Stimulated activated CD8-positive, alpha-beta memory T cell treated with anti-CD3 and anti-CD28 coated beads, Interleukin-7, amount 100 ng/mL, for 4 hours (primary cell): ENCODE data around the gene PNLDC1.

Experiments used
- DNase-seq, 2 donors: peaks; one replicate each; pipeline ENCODE4 v3.0.0-alpha.2; 2020; ENCODE audit warnings: low read depth in 2 of 2

The PNLDC1 gene, protein sequence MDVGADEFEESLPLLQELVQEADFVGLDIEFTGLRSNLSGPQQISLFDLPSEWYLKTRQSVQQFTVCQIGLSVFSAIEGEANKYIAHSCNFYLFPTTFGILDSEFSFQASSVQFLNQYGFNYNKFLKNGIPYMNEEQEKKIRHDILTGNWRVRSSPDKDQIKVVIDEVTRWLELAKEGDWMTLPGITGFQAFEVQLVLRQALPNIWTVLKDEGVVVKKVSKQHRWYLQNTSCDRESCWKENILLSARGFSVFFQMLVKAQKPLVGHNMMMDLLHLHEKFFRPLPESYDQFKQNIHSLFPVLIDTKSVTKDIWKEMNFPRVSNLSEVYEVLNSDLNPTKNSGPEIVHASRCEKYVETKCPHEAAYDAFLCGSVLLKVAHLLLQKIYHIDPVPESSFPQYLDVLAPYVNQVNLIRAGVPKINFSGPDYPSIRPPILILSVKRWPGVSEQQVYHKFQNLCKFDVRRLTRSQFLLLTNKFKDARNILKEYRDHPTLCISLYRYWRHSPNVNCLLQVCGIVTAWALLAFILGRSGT

DNA sequence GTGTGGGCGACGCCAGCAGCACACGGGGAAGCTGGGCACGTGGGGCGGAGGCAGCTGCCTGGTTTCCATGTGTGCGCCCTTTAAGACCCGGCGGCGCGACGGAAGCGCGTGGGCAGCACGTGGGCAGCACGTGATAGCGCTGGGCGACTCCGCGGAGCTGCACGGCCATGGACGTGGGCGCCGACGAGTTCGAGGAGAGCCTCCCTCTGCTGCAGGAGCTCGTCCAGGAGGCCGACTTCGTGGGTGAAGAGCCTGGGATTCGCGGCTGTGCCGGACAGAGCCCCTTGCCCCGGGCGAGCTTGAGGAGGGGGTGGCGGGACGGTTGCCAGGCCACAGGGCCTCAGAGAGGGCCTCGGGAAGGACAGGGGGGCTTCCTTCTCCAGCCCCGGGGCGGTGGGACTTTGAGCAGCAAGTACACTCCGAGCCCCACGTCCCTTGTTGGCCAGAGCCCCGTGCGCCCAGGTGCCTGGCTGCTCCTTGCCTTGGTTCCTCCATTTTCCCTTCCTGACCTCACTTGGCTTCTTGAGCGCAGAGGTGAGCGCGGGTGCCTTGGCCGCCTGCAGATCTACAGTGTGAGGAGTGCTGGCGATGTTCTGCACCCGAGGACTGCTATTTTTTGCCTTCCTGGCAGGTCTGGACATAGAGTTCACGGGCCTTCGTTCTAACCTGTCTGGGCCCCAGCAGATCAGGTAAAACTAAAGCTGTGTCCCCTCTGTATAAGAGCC is at the start of gene PNLDC1:
Gene PNLDC1 (plus strand): TSS at position 136 of the 725 bp plus-strand sequence. CDS start 32 bp downstream, at position 168.
- no peak for DNase-seq

DNA sequence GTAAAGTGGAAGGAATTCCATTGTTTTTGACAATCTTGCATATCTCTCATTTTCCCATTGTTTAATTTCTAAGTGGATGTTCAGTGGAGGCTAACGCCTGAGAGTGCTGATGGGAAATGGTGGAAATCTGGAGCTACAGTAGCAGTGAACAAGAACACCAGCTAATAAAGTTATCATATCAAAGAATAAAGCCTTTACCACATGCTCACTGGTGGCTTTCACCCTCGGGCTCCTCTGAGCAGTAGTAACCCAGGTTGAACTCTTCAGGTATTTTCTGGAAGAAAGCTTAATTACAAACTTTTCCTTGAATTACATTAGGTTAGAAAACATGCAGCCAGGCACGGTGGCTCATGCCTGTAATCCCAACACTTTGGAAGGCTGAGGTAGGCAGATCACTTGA is 48.6 kb upstream of the PNLDC1 start:
- DNase-seq = no peak

DNA sequence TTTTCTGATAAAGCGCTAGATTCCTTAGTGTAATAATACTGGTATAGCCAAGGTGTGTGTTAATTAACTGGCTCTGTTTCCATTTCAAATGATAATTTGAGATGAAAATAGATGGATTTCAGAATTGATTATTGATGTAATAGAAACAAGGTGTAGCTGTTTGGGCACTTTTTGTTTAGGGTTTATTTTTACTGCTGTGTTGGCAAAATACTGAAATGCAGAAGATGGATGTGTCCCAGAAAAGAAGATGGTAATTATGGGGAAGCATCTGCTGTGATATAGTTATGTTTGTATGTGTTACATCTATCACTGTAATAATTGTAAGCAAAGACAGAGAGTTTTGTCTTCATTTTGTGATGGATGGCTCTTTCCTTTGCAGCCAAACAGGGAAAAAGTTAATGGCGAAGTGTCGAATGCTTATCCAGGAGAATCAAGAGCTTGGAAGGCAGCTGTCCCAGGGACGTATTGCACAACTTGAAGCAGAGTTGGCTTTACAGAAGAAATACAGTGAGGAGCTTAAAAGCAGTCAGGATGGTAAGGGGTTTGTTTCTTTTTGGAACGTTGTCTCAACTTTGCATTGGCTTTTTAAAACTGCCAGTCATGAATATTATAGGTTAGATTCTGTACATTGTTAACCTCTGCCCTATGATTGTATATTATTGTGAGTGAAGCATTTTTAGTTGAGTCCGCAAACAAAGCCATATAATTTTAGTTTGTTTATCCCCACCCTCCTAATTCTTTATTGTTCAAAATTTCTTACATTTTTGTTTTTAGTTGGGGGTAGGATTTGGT is 46.8 kb upstream of the PNLDC1 start:
- DNase-seq = no peak

DNA sequence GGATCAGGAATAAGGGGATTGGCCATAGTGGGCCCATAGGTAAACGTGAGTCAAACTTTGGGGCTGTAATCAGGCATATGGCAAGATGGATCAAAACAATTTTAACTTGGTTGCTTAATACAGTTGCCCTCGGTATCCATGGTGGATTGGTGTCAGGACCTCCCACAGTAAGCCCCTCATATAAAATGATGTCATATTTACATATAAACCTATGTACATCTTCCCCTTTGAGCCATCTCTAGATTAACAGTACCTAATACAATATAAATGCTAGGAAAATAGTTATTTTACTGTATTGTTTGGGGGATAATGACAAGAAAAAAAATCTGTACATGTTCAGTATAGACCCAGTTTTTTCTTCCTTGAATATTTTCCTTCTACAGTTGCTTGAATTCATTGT is 45.7 kb upstream of the PNLDC1 start:
- no peak for DNase-seq

DNA sequence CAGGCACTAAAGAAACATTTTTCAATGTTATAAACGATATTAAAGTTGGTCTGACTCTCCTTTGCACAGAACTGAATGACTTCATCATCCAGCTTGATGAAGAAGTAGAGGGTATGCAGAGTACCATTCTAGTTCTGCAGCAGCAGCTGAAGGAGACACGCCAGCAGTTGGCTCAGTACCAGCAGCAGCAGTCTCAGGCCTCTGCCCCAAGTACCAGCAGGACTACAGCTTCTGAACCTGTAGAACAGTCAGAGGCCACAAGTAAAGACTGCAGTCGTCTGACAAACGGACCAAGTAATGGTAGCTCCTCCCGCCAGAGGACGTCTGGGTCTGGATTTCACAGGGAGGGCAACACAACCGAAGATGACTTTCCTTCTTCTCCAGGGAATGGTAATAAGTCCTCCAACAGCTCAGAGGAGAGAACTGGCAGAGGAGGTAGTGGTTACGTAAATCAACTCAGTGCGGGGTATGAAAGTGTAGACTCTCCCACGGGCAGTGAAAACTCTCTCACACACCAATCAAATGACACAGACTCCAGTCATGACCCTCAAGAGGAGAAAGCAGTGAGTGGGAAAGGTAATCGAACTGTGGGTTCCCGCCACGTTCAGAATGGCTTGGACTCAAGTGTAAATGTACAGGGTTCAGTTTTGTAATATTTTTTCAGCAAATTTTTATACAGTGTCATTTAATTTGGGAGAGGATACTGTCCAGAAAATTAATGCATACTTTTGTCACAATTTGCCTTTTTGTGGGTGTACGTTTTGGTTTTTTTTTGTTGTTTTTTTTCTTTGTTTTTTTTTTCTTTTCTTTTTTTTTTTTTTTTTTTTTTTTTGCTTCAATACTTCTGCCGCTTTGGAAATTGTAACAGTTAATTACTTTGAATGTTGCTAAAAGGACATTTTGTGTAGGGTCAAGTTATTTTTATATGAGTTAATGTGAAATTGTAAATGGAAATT is 44.8 kb upstream of the PNLDC1 start:
- DNase-seq = no peak

DNA sequence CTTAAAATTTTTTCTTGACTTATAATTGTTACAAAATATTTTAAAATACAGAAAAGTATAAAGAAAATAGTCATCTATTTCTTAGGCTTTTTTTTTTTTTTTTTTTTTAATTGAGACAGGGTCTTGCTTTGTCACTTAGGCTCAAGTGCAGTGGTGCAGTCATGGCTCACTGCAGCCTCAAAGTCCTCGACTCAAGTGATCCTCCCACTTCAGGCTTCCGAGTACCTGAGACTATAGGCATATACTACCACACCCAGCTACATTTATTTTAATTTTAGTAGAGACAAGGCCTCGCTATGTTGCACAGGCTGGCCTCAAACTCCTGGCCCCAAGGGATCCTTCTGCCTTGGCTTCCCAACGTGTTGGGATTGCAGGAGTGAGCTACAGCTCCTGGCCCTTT is 43.6 kb upstream of the PNLDC1 start:
- DNase-seq = no peak

DNA sequence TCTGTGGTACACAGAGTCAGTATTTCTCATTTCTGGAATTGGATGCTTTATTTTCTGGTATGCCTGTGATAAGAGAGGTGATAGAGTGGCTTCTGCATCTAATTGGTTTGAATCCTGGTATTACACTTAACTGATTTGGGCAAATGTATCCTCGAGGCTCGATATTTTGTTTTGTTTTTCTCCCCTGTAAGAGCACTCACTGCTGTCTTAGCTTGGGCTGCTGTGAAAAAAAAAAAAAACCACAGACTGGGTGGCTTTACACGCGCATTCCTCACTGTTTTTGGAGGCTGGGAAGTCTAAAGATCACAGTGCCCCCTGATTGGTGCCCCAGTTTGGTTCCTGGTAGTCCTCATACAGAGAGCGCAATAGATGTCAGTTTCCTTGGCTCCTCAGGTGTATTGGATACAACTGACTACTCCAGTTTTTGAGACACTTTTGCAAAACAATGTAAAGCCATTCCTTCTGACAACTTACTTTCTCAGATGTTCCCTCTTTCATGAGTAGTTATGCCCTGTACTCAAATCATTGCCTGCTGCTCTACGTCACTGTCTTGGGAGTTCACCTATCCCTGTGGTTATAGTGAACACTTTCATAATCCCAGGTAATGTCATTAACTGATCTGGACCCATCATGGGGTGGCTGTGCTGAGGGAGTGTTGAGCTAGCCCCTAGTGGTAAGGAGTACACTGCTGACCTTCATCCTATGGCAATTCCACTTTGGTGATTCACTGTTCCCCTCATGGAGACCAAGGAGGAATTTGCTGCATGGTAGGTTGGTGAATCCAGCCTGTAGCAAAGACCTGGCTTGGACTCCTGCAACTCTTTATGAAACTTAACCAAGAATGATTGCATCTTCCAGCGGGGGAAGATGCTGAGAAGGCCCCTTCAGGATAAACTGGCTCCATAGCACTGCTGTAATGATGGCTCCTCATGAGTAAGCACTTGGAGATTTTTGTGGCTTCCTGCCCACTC is 41.8 kb upstream of the PNLDC1 start:
- no peak for DNase-seq

DNA sequence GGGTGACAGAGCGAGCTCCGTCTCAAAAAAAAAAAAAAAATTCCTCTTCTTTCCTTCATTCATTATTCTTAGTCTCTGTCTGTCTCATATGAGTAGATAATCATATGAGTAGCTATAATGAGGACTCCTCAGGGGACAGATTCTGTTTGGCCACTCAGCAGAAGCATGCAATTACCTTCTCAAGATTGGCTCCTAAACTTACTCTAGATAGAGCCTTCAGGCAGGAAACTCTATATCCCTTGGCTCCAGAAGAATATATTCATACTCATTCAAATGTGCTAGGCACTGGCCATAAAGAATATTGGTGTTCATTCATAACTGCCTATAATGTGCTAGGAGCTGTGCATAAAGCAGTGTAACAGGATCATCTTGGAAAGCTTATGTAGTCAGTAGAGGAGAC is 40.4 kb upstream of the PNLDC1 start:
- DNase-seq = no peak

DNA sequence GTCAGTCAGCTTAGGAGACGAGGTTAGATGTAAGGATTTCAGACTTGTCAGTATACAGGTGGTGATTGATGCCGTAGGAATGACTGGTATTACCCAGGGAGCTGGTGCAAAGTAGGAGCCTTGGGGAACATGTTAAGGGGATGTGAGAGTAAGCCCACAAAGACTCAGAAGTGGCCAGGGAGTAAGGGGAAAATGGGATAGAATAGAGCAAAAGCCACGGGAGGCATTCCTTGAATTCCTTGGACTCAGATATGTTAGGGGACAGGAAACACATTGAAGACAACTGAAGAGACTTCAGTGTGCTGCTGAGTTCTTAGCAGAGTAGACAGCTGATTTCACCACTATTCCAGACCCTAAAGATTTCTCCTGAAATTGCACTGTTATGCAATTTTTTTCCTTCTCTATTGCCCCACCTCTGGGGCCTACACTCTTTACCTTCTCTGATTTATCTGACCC is 39.4 kb upstream of the PNLDC1 start:
- DNase-seq = no peak

DNA sequence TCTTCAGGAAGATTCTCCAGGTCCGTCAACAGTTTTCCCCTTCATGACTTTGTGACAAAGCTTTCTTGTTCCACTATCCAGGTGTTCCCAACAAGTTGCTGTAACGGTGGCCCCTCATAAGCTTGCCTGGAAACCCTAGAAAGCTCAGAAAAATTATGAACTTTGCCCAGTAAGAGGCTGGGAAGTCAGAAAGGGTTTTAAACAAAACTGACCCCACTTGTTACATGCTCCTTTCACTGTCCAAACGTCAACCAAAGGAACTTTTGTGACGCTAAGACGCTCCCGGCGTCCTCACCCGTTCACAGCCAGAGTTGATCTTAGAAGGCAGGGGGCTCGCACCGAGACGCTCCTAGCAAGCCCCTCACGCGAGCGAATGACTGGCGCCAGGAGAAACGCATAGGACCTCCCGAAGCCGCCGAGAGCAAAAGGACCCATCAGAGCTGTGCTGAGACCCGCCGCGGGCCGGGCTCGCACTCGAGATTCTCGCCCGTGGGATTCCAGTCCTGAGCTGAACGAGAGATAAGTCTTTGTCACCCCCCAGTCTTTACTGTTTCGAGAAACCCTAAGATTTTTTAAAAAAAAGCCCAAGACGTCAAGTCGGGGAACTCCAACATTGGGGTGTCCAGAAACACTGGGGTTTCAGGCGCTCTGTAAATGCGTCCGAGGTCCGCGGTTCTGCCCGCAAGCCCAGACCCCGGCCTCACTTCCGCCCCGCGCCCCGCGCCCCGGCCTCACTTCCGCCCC is 38.8 kb upstream of the PNLDC1 start:
- no peak for DNase-seq

DNA sequence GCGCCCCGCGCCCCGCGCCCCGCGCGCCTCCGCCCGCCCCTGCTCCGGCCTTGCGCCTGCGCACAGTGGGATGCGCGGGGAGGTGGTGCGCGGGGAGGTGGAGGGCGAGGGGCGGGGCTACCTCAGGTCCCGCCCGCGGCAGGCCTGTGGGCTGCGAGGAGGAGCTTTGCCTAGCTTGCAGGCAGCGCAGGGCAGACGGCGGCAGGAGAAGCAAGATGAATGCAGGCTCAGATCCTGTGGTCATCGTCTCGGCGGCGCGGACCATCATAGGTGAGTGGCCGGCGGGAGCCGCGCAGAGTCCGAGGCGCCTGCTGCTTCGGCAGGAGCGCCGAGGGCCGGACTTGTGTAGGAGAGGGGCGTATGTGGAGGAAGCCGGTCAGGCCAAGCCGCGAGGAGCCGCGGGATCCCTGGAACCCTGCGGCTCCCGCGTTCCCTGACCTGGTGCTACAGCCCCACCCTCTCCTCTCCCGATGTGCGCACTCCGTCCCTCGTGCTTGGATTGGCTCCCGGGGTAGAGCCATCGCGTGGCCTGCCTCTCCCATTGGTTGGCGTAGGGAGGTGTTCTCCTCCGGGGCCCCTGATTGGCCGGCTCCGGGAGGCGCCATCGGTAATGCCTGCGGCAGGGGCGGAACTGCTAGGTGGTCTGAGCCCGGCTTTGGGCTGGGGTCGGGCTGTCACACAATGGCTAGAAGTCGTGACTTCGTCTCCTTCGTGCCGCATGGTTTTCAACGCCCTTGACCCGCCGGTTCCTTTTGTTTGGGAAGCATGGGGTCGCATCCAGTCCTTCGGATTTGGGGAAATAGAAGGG is 38.0 kb upstream of the PNLDC1 start, which contains the start of gene ACAT2:
Gene ACAT2 (plus strand): TSS at position 173 of the 808 bp plus-strand sequence. CDS start 43 bp downstream, at position 216.
- DNase-seq = peak; percentile 87 to 88

DNA sequence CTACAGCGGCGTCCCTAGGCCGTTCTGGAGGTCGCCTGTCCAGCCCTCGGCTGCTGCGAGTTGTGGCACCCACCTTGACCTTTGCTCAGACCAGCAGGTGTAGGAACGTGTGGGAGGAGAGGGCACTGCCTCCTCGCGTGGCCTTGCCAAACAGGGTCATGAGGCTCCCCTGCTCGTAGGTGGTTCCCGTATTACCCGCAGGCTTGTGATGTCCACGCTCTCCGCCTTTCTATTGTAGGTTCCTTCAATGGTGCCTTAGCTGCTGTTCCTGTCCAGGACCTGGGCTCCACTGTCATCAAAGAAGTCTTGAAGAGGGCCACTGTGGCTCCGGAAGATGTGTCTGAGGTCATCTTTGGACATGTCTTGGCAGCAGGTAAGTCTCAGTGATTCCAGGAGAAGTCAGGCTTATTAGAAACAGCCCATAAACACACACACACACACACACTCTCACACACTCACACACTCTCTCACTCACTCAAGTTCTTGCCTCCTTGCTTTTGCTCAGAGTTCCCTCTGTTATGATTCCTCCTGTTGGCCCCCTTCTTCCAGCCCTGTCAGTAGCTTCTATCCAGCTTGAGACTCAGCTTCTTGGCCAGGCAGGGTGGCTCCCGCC is 37.3 kb upstream of the PNLDC1 start:
- peak in 1 of 2 donors; percentile 8 for DNase-seq

DNA sequence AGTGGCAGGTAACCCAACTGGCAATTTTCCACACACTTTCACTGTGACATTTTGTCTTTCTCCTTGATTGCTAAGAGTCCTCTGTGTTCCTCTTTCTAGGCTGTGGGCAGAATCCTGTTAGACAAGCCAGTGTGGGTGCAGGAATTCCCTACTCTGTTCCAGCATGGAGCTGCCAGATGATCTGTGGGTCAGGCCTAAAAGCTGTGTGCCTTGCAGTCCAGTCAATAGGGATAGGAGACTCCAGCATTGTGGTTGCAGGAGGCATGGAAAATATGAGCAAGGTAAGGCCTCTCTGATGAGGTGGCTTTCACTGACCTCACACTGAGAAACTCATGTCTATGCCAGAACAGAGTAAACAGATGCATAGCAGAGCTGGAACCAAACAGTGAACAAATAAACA is 33.2 kb upstream of the PNLDC1 start:
- DNase-seq = no peak

DNA sequence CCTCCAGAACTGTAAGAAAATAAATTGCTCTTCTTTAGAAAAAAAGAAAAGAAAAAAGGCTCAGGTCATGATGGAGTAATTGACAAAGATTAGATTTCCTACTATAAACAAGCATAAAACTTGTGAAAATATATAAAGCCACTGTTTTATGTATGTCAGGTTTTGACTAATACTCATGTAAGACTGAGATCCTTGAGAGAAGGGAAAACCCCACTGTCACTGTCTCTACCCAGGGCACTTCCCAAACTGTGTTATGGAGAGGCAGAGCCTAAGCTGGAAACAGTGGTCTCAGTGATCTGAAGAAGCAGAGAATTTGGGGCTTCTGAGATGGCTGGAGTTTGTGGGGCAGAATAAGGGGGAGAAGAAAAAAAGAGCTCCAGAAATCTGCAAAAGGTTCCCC is 30.6 kb upstream of the PNLDC1 start:
- no peak for DNase-seq

DNA sequence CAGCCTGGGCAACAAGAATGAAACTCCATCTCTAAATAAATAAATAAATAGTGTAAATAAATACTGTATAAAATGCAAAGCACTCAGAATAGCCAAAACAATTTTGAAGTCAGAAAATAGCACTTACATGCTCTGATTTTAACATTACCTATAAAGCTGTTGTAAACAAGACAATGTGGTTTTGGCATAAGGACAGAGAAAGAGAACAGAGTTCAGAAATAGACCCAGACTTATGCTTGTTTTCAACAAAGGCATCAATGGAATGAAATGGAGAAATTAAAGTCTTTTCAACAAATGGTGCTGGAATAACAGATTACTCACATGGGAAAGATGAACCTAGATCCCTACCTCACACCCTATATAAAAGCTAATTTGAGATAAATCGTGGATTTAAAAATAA is 27.9 kb upstream of the PNLDC1 start:
- no peak for DNase-seq

DNA sequence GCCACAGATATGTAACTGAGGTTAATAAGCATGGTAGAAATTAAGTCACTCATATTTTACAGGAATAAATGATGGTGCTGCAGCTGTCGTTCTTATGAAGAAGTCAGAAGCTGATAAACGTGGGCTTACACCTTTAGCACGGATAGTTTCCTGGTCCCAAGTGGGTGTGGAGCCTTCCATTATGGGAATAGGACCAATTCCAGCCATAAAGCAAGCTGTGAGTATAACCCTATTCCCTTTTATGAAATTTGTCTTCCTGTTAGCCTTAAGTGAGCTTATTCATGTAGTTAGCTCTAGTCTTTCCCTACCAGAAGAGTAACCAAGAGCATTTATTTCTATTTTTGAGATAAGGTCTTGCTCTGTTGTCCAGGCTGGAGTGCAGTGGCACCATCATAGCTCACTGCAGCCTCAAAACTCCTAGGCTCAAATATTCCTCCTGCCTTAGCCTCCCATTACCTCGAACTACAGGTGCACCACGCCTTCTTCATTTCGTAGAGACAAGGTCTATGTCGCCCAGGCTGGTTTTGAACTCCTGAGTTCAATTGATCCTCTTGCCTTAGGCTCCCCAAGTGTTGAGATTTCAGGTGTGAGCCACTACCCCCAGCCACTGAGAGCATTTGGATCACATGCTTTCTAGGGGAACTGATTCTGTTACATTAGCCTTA is 22.7 kb upstream of the PNLDC1 start:
- no peak for DNase-seq

DNA sequence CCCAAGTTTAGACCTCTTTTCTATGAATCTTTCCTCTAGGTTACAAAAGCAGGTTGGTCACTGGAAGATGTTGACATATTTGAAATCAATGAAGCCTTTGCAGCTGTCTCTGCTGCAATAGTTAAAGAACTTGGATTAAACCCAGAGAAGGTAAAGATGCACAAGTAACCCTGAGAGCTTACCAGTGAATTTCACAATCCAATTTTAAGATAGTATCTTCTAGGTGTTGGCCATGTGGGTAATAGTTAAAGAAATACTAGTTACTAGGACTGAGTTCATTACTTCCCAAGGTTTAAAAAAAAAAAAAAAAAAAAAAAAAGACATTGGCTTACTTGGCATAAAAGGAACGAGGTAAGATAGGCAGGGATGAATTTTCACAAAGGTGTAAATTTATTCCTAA is 21.9 kb upstream of the PNLDC1 start:
- DNase-seq = no peak
